Kidney (tissue), 14 donors: ENCODE data around the gene DUSP23. TPM values are rescaled to one million over a fixed set of nuclear protein-coding genes. Genes with fewer than 3 reads are reported as not detected.

Source experiments
- DNase-seq, 5 donors: peaks; one replicate each; pipeline ENCODE4 v3.0.0-alpha.2; 2013 to 2020
- FAIRE-seq: peaks from 2 replicates; lab custom pipeline; 2012; peaks lifted over from hg19 to GRCh38; lab: Jason Lieb, UNC
- H3K27ac ChIP-seq, 2 donors: one replicate each; pipeline ENCODE4 v1.7.0; 2013; ENCODE audit warnings: low read depth in 2 of 2, low read length in 2 of 2, inconsistent platforms in 1 of 2
- H3K27me3 ChIP-seq: one replicate; pipeline ENCODE4 v1.7.1; 2013; ENCODE audit warnings: low read length, inconsistent platforms; ENCODE audit not compliant: control insufficient read depth, insufficient read depth
- H3K36me3 ChIP-seq, 3 donors: one replicate each; pipeline versions ENCODE4 v1.7.0 to v1.7.1; 2013; ENCODE audit warnings: low read length in 3 of 3, control low read depth in 1 of 3, inconsistent platforms in 1 of 3; ENCODE audit not compliant: insufficient read depth in 3 of 3, control insufficient read depth in 2 of 3
- H3K4me1 ChIP-seq, 3 donors: one replicate each; pipeline versions ENCODE4 v1.7.0 to v1.7.1; 2013; ENCODE audit warnings: low read length in 3 of 3, inconsistent platforms in 1 of 3, low read depth in 1 of 3; ENCODE audit not compliant: control insufficient read depth in 2 of 3, insufficient read depth in 2 of 3
- H3K4me3 ChIP-seq, 3 donors: one replicate each; pipeline versions ENCODE4 v1.7.0 to v1.8.1; 2013; ENCODE audit warnings: low read length in 3 of 3, control low read depth in 1 of 3, inconsistent platforms in 1 of 3
- H3K9ac ChIP-seq, 3 donors: one replicate each; pipeline versions ENCODE4 v1.7.0 to v1.7.1; 2013; ENCODE audit warnings: low read length in 3 of 3, control low read depth in 1 of 3, inconsistent platforms in 1 of 3
- H3K9me3 ChIP-seq, 3 donors: one replicate each; pipeline versions ENCODE4 v1.7.0 to v1.7.1; 2013; ENCODE audit warnings: low read length in 3 of 3, control low read depth in 1 of 3, inconsistent platforms in 1 of 3; ENCODE audit not compliant: control insufficient read depth in 2 of 3, insufficient read depth in 1 of 3
- intact Hi-C: fragments of 100-400 bp; cut with DNase I; formaldehyde crosslinking; loops from one replicate; pipeline ENCODE4 v1.11.1; 2022
- polyA plus RNA-seq: library from polyadenylated mRNA; stranded (reverse); fragments of 350-450 nt; fragmentation: Illumina TruSeq; extraction: RNeasy Lipid Tissue Mini Kit (QIAGEN cat#74804); gene quantifications from one replicate; pipeline ENCODE4 v1.2.3, GENCODE V29; 2014; ENCODE audit warnings: low read depth, low replicate concordance; ENCODE audit not compliant: insufficient read depth
- total RNA-seq: library from RNA; stranded (reverse); fragmentation: NEBNext Ultra II Directional; extraction: Animal tissue kit (Norgen Biotek cat#: 25700); gene quantifications from one replicate; pipeline ENCODE4 v1.2.1, GENCODE V29; 2021
- TF ChIP-seq, protein P1 (sequence below): IDR thresholded peaks from 3 replicates; pipeline ENCODE4 v1.5.1; 2012; ENCODE audit warnings: mild to moderate bottlenecking, moderate library complexity, borderline replicate concordance; ENCODE audit not compliant: insufficient read depth; ENCODE audit errors: extremely low read depth
- donor health status: control.
- donor health status: control.
- donor health status: control.
- donor health status: control.
- donor health status: control.
- donor health status: DM: yes; HTN: yes; CAD: no.
- donor health status: Normal renal cell carcinoma (clear cell type).

The DUSP23 gene
- total and polyA plus RNA-seq, 2 donors from 2014 or later, result 128 to 327 TPM

- Histone ChIP-seq H3K27me3 (no peaks in the 10 kb centered on the region), H3K36me3 (no peaks in the 10 kb centered on the region), H3K9me3 (no peaks in the 10 kb centered on the region), H3K4me1 (no peaks in the 10 kb centered on the region), H3K9ac (no peak overlapping the region), H3K4me3 (no peak overlapping the region), H3K27ac (no peak overlapping the region)
- DNase-seq, result no peak
- intact Hi-C loops, result no loop called here
- TF ChIP-seq, protein P1, sequence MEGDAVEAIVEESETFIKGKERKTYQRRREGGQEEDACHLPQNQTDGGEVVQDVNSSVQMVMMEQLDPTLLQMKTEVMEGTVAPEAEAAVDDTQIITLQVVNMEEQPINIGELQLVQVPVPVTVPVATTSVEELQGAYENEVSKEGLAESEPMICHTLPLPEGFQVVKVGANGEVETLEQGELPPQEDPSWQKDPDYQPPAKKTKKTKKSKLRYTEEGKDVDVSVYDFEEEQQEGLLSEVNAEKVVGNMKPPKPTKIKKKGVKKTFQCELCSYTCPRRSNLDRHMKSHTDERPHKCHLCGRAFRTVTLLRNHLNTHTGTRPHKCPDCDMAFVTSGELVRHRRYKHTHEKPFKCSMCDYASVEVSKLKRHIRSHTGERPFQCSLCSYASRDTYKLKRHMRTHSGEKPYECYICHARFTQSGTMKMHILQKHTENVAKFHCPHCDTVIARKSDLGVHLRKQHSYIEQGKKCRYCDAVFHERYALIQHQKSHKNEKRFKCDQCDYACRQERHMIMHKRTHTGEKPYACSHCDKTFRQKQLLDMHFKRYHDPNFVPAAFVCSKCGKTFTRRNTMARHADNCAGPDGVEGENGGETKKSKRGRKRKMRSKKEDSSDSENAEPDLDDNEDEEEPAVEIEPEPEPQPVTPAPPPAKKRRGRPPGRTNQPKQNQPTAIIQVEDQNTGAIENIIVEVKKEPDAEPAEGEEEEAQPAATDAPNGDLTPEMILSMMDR, result no peak
- no peak for FAIRE-seq
These were observed 24.2 kb downstream of the DUSP23 start for GRCh38 chr1:159804924-159805323.

- H3K27ac ChIP-seq, result no peak overlapping the region
- no peaks in the 10 kb centered on the region for H3K27me3 ChIP-seq
- DNase-seq, result no peak
- H3K4me1 ChIP-seq, result no peaks in the 10 kb centered on the region
- no peak overlapping the region for H3K4me3 ChIP-seq
- no peaks in the 10 kb centered on the region for H3K9me3 ChIP-seq
- no peak overlapping the region for H3K9ac ChIP-seq
- intact Hi-C loops, result no loop called here
- no peak for FAIRE-seq
- TF ChIP-seq, protein P1, result no peak
- no peaks in the 10 kb centered on the region for H3K36me3 ChIP-seq
These were observed 35.2 kb downstream of the DUSP23 start for GRCh38 chr1:159815926-159816325.

- TF ChIP-seq, protein P1, result no peak
- DNase-seq (no peak), FAIRE-seq (no peak)
- H3K9me3 ChIP-seq, result no peaks in the 10 kb centered on the region
- H3K4me1 ChIP-seq, result no peaks in the 10 kb centered on the region
- H3K27ac ChIP-seq, result no peak overlapping the region
- H3K36me3 ChIP-seq, result no peaks in the 10 kb centered on the region
- H3K27me3 ChIP-seq, result no peaks in the 10 kb centered on the region
- H3K9ac ChIP-seq, result no peak overlapping the region
- H3K4me3 ChIP-seq, result no peak overlapping the region
- intact Hi-C loops, result no loop called here
These were observed 36.7 kb downstream of the DUSP23 start for GRCh38 chr1:159817276-159818041.
